ENCODE measurements around the gene FRMD4B.

GRCh38 chr3:69239063-69239462, 146.8 kb downstream of the FRMD4B start:
- TF ChIP-seq CTCF (IDR thresholded peaks at IDR 0.05) (no peak), EZH2phosphoT487 (IDR thresholded peaks at IDR 0.05) (no peak)

Data from neural progenitor cell (in vitro differentiated cells).